Measurements from ENCODE around the gene PLCXD1. TPM values are rescaled to one million over a fixed set of nuclear protein-coding genes. Genes with fewer than 3 reads are reported as not detected.
"Not testable (repeated sequence)": the region's sequence is repeated elsewhere in the genome, so short reads cannot be mapped to it uniquely, and the experiment has no call there.

PLCXD1 gene
- total RNA-seq, 1 donor: 8.2 TPM

DNA sequence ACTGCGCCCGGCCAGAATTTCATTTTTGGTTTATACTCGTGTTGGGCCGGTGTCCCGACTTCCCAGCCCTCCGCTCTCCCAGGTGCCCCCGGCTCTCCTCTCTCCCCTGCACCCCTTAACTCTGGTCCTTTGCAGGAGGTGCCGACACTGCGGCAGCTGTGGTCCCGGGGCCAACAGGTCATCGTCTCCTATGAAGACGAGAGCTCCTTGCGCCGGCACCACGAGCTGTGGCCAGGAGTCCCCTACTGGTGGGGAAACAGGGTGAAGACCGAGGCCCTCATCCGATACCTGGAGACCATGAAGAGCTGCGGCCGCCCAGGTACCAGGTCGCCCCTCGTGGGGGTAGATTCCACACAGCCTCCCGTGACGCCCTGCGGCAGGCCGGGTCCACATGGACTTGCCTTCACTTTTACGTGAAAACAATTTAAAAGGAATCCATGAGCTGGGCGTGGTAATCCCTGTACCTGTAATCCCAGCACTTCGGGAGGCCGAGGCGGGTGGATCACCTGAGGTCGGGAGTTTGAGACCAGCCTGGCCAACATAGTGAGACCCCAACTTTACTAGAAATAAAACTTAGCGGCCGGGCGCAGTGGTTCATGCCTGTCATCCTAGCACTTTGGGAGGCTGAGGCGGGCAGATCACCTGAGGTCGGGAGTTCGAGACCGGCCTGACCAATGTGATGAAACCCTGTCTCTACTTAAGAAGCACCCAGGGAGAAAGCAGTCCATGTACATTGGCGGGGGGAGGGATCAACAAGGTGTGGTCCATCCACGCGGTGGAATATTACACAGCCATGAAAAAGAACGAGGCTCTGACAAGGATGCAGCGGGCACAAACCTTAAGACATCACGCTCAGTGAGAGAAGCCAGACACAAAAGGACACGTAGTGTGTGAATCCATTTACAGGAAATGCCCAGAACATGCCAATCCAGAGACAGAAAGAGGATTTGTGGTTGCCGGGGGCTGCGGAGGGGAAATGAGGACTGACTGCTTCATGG lies 12.0 kb downstream of the PLCXD1 start:
- no peak for TF ChIP-seq CTCF (IDR thresholded peaks at IDR 0.05; ENCODE audit: insufficient read depth, low read depth, low read length)
- DNase-seq (ENCODE audit: low read depth): no peak
- no peak overlapping the region for H3K4me3 ChIP-seq (ENCODE audit: low read depth, low read length)

DNA sequence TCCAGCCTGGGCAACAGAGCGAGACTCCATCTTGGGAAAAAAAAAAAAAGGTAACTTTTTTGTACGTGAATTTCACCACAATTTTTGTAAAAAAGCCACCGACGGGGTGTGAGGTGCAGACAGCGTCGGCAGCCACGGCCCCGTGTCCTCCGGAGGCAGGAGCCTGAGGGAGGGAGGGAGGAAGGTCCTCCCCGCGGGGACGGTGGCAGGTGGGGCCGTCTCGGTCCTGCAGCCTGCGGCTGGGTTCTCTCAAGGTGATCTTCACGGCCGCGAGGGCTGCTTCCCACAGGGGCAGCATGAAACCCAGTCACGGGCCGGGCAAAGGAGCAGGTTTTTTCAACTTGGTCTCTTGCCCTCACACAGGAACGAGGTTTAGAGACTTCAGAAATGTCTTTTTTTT lies 14.0 kb downstream of the PLCXD1 start:
- no peak overlapping the region for H3K4me3 ChIP-seq (ENCODE audit: low read depth, low read length)
- no peak for DNase-seq (ENCODE audit: low read depth)
- TF ChIP-seq CTCF (IDR thresholded peaks at IDR 0.05; ENCODE audit: insufficient read depth, low read depth, low read length): no peak

DNA sequence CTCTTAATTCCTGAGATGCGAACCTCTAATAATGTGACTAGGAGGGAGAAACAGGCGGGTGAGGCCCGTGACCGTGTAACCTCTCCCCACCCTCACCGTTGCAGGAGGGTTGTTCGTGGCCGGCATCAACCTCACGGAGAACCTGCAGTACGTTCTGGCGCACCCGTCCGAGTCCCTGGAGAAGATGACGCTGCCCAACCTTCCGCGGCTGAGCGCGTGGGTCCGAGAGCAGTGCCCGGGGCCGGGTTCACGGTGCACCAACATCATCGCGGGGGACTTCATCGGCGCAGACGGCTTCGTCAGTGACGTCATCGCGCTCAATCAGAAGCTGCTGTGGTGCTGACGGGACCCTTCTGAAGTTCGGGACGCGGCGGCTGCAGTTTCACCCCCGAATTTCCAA lies 17.8 kb downstream of the PLCXD1 start:
- no peak for DNase-seq (ENCODE audit: low read depth)
- TF ChIP-seq CTCF (IDR thresholded peaks at IDR 0.05; ENCODE audit: insufficient read depth, low read depth, low read length): no peak
- H3K4me3 ChIP-seq (ENCODE audit: low read depth, low read length): no peak overlapping the region

GRCh38 chrX:300334-300733 lies 19.2 kb downstream of the PLCXD1 start:
- no peak for DNase-seq (ENCODE audit: low read depth)
- no peak overlapping the region for H3K4me3 ChIP-seq (ENCODE audit: low read depth, low read length)
- no peak for TF ChIP-seq CTCF (IDR thresholded peaks at IDR 0.05; ENCODE audit: insufficient read depth, low read depth, low read length)

- no peak for DNase-seq (ENCODE audit: low read depth)
- H3K4me3 ChIP-seq (ENCODE audit: low read depth, low read length): no peak overlapping the region
- TF ChIP-seq CTCF (IDR thresholded peaks at IDR 0.05; ENCODE audit: insufficient read depth, low read depth, low read length): no peak
Measured at GRCh38 chrX:302975-303374, 21.8 kb downstream of the PLCXD1 start.

- not testable (repeated sequence) for H3K4me3 ChIP-seq (ENCODE audit: low read depth, low read length); DNase-seq (ENCODE audit: low read depth)
Measured at GRCh38 chrX:305781-306613, 24.8 kb downstream of the PLCXD1 start.

GRCh38 chrX:306614-307251 lies 25.6 kb downstream of the PLCXD1 start:
- not testable (repeated sequence) for DNase-seq (ENCODE audit: low read depth); H3K4me3 ChIP-seq (ENCODE audit: low read depth, low read length)

All from fibroblast of villous mesenchyme (primary cell).